GM23338 (cell line): ENCODE results near the gene STIM2. TPM values are rescaled to one million over a fixed set of nuclear protein-coding genes. Genes with fewer than 3 reads are reported as not detected.
A peak's percentile ranks its signal among the peaks of the same experiment; 100 is the strongest.

ENCODE experiments used
- ATAC-seq: fragments of 200-7000 bp; cut with Tn5 transposase; 3 replicates; pipeline ENCODE4 v1.9.1; 2020
- DNase-seq: peaks from one replicate; pipeline ENCODE4 v3.0.0-alpha.2; 2015; ENCODE audit warnings: low spot score
- H2AFZ ChIP-seq: fragments of 200-600 bp; sonication (generic); 2 replicates; pipeline ENCODE4 v1.8.0; 2016; ENCODE audit warnings: antibody characterized with exemption, mild to moderate bottlenecking, moderate library complexity
- H3F3A ChIP-seq: fragments of 200-600 bp; sonication (generic); replicated peaks from 2 replicates; pipeline ENCODE4 v1.8.0; 2017; ENCODE audit warnings: antibody characterized with exemption, mixed run types, low read depth
- H3K27ac ChIP-seq: fragments of 200-600 bp; sonication (generic); 2 replicates; pipeline ENCODE4 v1.6.1; 2016; ENCODE audit warnings: low read depth
- H3K27me3 ChIP-seq: fragments of 200-600 bp; sonication (generic); 2 replicates; pipeline ENCODE4 v1.8.0; 2016; ENCODE audit warnings: mild to moderate bottlenecking, mixed run types, moderate library complexity; ENCODE audit not compliant: insufficient read depth
- H3K36me3 ChIP-seq: fragments of 200-600 bp; sonication (generic); 2 replicates; pipeline ENCODE4 v1.8.0; 2016; ENCODE audit warnings: mild to moderate bottlenecking; ENCODE audit not compliant: insufficient read depth
- H3K4me1 ChIP-seq: fragments of 200-600 bp; sonication (generic); 2 replicates; pipeline ENCODE4 v1.8.0; 2016; ENCODE audit warnings: mild to moderate bottlenecking, moderate library complexity; ENCODE audit not compliant: insufficient read depth
- H3K4me2 ChIP-seq: fragments of 200-600 bp; sonication (generic); 2 replicates; pipeline ENCODE4 v1.7.1; 2017; ENCODE audit warnings: mixed run types
- H3K4me3 ChIP-seq: fragments of 200-600 bp; sonication (generic); 2 replicates; pipeline ENCODE4 v1.6.1; 2016; ENCODE audit warnings: mixed run types
- H3K79me2 ChIP-seq: fragments of 200-600 bp; sonication (generic); replicated peaks from 2 replicates; pipeline ENCODE4 v1.8.0; 2017; ENCODE audit warnings: mild to moderate bottlenecking; ENCODE audit not compliant: insufficient read depth
- H3K9me2 ChIP-seq: fragments of 200-600 bp; sonication (generic); 2 replicates; pipeline ENCODE4 v1.8.0; 2017; ENCODE audit not compliant: insufficient read depth
- H4K20me1 ChIP-seq: fragments of 200-600 bp; sonication (generic); replicated peaks from 2 replicates; pipeline ENCODE4 v1.8.0; 2017; ENCODE audit warnings: mild to moderate bottlenecking; ENCODE audit not compliant: insufficient read depth
- H3K27ac Mint-ChIP-seq: 2 replicates; pipeline ENCODE4 v1.8.0; 2020; ENCODE audit warnings: inconsistent platforms, mild to moderate bottlenecking, moderate library complexity, mixed read lengths
- H3K27me3 Mint-ChIP-seq: 3 replicates; pipeline ENCODE4 v1.8.0; 2022; ENCODE audit warnings: low read depth, mild to moderate bottlenecking, moderate library complexity, mixed read lengths, inconsistent platforms; ENCODE audit not compliant: insufficient read depth, poor library complexity
- H3K36me3 Mint-ChIP-seq: 3 replicates; pipeline ENCODE4 v1.8.0; 2021; ENCODE audit warnings: low read depth, mild to moderate bottlenecking, inconsistent platforms, moderate library complexity, mixed read lengths
- H3K4me1 Mint-ChIP-seq: 3 replicates; pipeline ENCODE4 v1.8.0; 2020; ENCODE audit warnings: mild to moderate bottlenecking, inconsistent platforms, mixed read lengths
- H3K4me3 Mint-ChIP-seq: 3 replicates; pipeline ENCODE4 v1.8.0; 2021; ENCODE audit warnings: moderate library complexity, mild to moderate bottlenecking, inconsistent platforms, mixed read lengths
- H3K9me3 Mint-ChIP-seq: 3 replicates; pipeline ENCODE4 v1.8.0; 2020; ENCODE audit warnings: moderate library complexity, mild to moderate bottlenecking, inconsistent platforms, mixed read lengths
- CREB1 ChIP-seq: fragments of 250-450 bp; sonication (Bioruptor Pico); IDR thresholded peaks from 2 replicates; pipeline ENCODE4 v1.5.0; 2020; ENCODE audit warnings: low read depth, mild to moderate bottlenecking, moderate library complexity
- EZH2 ChIP-seq: fragments of 200-600 bp; sonication (generic); IDR thresholded peaks from one replicate; pipeline ENCODE4 v1.8.0; 2017; ENCODE audit warnings: antibody characterized with exemption, mild to moderate bottlenecking, low read depth; ENCODE audit not compliant: unreplicated experiment
- JUNB ChIP-seq: IDR thresholded peaks from one replicate; pipeline ENCODE4 v1.6.1; 2016; ENCODE audit warnings: antibody characterized with exemption; ENCODE audit not compliant: unreplicated experiment
- NANOG ChIP-seq: IDR thresholded peaks from 2 replicates; pipeline ENCODE4 v1.6.1; 2016; ENCODE audit warnings: antibody characterized with exemption, borderline replicate concordance
- POLR2AphosphoS5 ChIP-seq: IDR thresholded peaks from 2 replicates; pipeline ENCODE4 v1.6.1; 2016; ENCODE audit warnings: antibody characterized with exemption, low read depth
- STAT1 ChIP-seq: IDR thresholded peaks from one replicate; pipeline ENCODE4 v1.6.1; 2016; ENCODE audit warnings: antibody characterized with exemption; ENCODE audit not compliant: unreplicated experiment
- ZNF114 ChIP-seq: fragments of 250-450 bp; sonication (Bioruptor Pico); IDR thresholded peaks from 2 replicates; pipeline ENCODE4 v1.5.0; 2020; ENCODE audit warnings: mild to moderate bottlenecking, moderate library complexity
- ZNF331 ChIP-seq: fragments of 250-450 bp; sonication (Bioruptor Pico); IDR thresholded peaks from 2 replicates; pipeline ENCODE4 v1.5.0; 2020; ENCODE audit warnings: low read depth, mild to moderate bottlenecking, moderate library complexity
- ZNF462 ChIP-seq: fragments of 250-450 bp; sonication (Bioruptor Pico); IDR thresholded peaks from 2 replicates; pipeline ENCODE4 v1.5.0; 2020; ENCODE audit warnings: mild to moderate bottlenecking, moderate library complexity
- polyA plus RNA-seq: library from polyadenylated mRNA; unstranded; fragments of >200 nt; fragmentation: Nextera tagmentation; extraction: Ambion mirVana; gene quantifications from 2 replicates; pipeline ENCODE4 v1.2.1, GENCODE V29; 2016
- total RNA-seq: library from RNA; depleted of rRNA; stranded (reverse); fragments of >200 nt; shearing (Covaris generic); gene quantifications from 2 replicates; pipeline ENCODE4 v1.2.3, GENCODE V29; 2014
- TF ChIP-seq, protein P1 (sequence below), 2 experiments: fragments of 200-600 bp in 1 of 2; sonication (generic) in 1 of 2; conservative IDR thresholded peaks; 2 replicates each; pipeline versions ENCODE4 v1.5.1 to v1.6.1; 2016 to 2017; ENCODE audit warnings: antibody characterized with exemption in 2 of 2, low read depth in 2 of 2, mild to moderate bottlenecking in 2 of 2, moderate library complexity in 1 of 2
- TF ChIP-seq, protein P2 (sequence below): IDR thresholded peaks from one replicate; pipeline ENCODE4 v1.6.1; 2018; ENCODE audit warnings: antibody characterized with exemption; ENCODE audit not compliant: unreplicated experiment

The STIM2 gene
- total and polyA plus RNA-seq, 2 experiments from 2014 or later: 13.1 to 17.8 TPM

DNA sequence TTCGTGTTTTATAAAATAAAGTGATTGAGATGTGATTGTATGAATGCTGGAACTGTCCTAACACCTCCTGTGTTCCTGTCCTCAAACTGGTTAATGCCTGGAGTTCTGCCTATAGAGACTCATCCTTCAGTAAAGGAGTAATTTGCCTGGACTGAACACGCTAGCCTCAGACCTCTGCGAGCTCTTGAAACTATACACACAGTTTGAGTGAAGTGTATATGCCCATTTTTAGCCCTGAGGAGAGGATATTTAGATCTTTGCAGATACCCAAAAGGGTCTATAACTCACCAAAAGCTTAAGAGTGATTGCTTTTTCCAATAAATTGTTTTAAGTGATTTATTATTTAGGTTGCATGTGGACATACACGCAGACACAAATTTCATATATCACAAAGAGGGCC, 29.9 kb upstream of the STIM2 start:
- H3K4me3 ChIP-seq: no peak overlapping the region
- no peaks in the 10 kb centered on the region for H4K20me1 ChIP-seq
- no peak overlapping the region for H3K4me3 Mint-ChIP-seq
- no peak for DNase-seq
- H3K9me2 ChIP-seq: peaks cover 11% of the 10 kb centered on the region; the same call in 1 of the 2 replicates
- H3K36me3 Mint-ChIP-seq: no peaks in the 10 kb centered on the region
- no peaks in the 10 kb centered on the region for H3F3A ChIP-seq
- ATAC-seq: no peak
- H3K27me3 Mint-ChIP-seq: no peaks in the 10 kb centered on the region
- no peak overlapping the region for H3K4me2 ChIP-seq
- peaks cover 21% of the 10 kb centered on the region; the same call in 1 of the 2 replicates for H3K4me1 ChIP-seq
- peaks cover 17% of the 10 kb centered on the region for H3K4me1 Mint-ChIP-seq
- no peak for TF ChIP-seq STAT1
- TF ChIP-seq, protein P1, sequence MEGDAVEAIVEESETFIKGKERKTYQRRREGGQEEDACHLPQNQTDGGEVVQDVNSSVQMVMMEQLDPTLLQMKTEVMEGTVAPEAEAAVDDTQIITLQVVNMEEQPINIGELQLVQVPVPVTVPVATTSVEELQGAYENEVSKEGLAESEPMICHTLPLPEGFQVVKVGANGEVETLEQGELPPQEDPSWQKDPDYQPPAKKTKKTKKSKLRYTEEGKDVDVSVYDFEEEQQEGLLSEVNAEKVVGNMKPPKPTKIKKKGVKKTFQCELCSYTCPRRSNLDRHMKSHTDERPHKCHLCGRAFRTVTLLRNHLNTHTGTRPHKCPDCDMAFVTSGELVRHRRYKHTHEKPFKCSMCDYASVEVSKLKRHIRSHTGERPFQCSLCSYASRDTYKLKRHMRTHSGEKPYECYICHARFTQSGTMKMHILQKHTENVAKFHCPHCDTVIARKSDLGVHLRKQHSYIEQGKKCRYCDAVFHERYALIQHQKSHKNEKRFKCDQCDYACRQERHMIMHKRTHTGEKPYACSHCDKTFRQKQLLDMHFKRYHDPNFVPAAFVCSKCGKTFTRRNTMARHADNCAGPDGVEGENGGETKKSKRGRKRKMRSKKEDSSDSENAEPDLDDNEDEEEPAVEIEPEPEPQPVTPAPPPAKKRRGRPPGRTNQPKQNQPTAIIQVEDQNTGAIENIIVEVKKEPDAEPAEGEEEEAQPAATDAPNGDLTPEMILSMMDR (conservative IDR thresholded peaks at IDR 0.05; ENCODE audit: low read depth in 2 of 2): no peak
- TF ChIP-seq JUNB: no peak
- TF ChIP-seq, protein P2, sequence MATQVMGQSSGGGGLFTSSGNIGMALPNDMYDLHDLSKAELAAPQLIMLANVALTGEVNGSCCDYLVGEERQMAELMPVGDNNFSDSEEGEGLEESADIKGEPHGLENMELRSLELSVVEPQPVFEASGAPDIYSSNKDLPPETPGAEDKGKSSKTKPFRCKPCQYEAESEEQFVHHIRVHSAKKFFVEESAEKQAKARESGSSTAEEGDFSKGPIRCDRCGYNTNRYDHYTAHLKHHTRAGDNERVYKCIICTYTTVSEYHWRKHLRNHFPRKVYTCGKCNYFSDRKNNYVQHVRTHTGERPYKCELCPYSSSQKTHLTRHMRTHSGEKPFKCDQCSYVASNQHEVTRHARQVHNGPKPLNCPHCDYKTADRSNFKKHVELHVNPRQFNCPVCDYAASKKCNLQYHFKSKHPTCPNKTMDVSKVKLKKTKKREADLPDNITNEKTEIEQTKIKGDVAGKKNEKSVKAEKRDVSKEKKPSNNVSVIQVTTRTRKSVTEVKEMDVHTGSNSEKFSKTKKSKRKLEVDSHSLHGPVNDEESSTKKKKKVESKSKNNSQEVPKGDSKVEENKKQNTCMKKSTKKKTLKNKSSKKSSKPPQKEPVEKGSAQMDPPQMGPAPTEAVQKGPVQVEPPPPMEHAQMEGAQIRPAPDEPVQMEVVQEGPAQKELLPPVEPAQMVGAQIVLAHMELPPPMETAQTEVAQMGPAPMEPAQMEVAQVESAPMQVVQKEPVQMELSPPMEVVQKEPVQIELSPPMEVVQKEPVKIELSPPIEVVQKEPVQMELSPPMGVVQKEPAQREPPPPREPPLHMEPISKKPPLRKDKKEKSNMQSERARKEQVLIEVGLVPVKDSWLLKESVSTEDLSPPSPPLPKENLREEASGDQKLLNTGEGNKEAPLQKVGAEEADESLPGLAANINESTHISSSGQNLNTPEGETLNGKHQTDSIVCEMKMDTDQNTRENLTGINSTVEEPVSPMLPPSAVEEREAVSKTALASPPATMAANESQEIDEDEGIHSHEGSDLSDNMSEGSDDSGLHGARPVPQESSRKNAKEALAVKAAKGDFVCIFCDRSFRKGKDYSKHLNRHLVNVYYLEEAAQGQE: no peak
- TF ChIP-seq ZNF462 (CRISPR knock-in tag): no peak
- TF ChIP-seq EZH2: no peak
- no peak for TF ChIP-seq ZNF114 (CRISPR knock-in tag)
- TF ChIP-seq POLR2AphosphoS5: no peak
- TF ChIP-seq CREB1 (CRISPR knock-in tag): no peak
- TF ChIP-seq NANOG: no peak
- TF ChIP-seq ZNF331 (CRISPR knock-in tag): no peak
- no peak overlapping the region for H3K27ac ChIP-seq
- no peaks in the 10 kb centered on the region for H3K9me3 Mint-ChIP-seq
- H3K27ac Mint-ChIP-seq: no peak overlapping the region
- 0 out of 2 replicates have a peak overlapping the region, but pooled peaks have one; percentile 10 for H2AFZ ChIP-seq
- H3K79me2 ChIP-seq: no peaks in the 10 kb centered on the region
- H3K27me3 ChIP-seq: no peaks in the 10 kb centered on the region
- no peaks in the 10 kb centered on the region for H3K36me3 ChIP-seq
